Esophagus muscularis mucosa (tissue), 4 donors: ENCODE data around the gene DUS1L. TPM values are rescaled to one million over a fixed set of nuclear protein-coding genes. Genes with fewer than 3 reads are reported as not detected.

Experiments
- DNase-seq: peaks from one replicate; pipeline ENCODE4 v3.0.0-alpha.2; 2017; ENCODE audit errors: extremely low spot score
- H3K27ac ChIP-seq, 4 donors: fragments of 200-600 bp; sonication (generic); replicated peaks in 1 of 4; 1 replicate in 3 of 4; 2 replicates in 1 of 4; pipeline ENCODE4 v1.5.1; 2016 to 2019; ENCODE audit warnings: mild to moderate bottlenecking in 1 of 4
- H3K27me3 ChIP-seq, 4 donors: fragments of 200-600 bp; sonication (generic); one replicate each; pipeline versions ENCODE4 v1.5.1 to v1.6.0; 2016 to 2019
- H3K36me3 ChIP-seq, 4 donors: fragments of 200-600 bp; sonication (generic); one replicate each; pipeline ENCODE4 v1.5.1; 2016 to 2019
- H3K4me1 ChIP-seq, 4 donors: fragments of 200-600 bp; sonication (generic); one replicate each; pipeline ENCODE4 v1.5.1; 2016 to 2019
- H3K4me3 ChIP-seq, 4 donors: fragments of 200-600 bp; sonication (generic); 1 replicate in 2 of 4; 2 replicates in 2 of 4; pipeline ENCODE4 v1.5.1; 2016 to 2019; ENCODE audit warnings: mild to moderate bottlenecking in 4 of 4, moderate library complexity in 1 of 4
- H3K9me3 ChIP-seq, 4 donors: fragments of 200-600 bp; sonication (generic); 1 replicate in 3 of 4; 2 replicates in 1 of 4; pipeline ENCODE4 v1.5.1; 2016 to 2019
- EP300 ChIP-seq: sonication (generic); formaldehyde crosslinking; IDR thresholded peaks from one replicate; pipeline ENCODE4 v1.6.1; 2017; ENCODE audit warnings: antibody characterized with exemption
- POLR2A ChIP-seq: fragments of 450-650 bp; IDR thresholded peaks from one replicate; pipeline ENCODE4 v1.6.1; 2017; ENCODE audit warnings: antibody characterized with exemption, moderate library complexity, mild to moderate bottlenecking, low read depth
- POLR2AphosphoS5 ChIP-seq, 2 donors: sonication (generic); formaldehyde crosslinking; IDR thresholded peaks; one replicate each; pipeline ENCODE4 v1.6.1; 2017; ENCODE audit warnings: antibody characterized with exemption in 2 of 2
- WGBS: methylation state at CpG from one replicate; pipeline ENCODE4 v1.1.5; 2018; 5-methylcytosine and 5-hydroxymethylcytosine counted together
- intact Hi-C: fragments of 100-400 bp; cut with DNase I; formaldehyde crosslinking; loops from one replicate; pipeline ENCODE4 v1.15.1; 2023
- total RNA-seq, 4 donors: library from RNA; depleted of rRNA; stranded (reverse); fragments of >200 nt; gene quantifications; one replicate each; pipeline versions ENCODE4 v1.1.0 to v1.2.1, GENCODE V29; 2016
- TF ChIP-seq, protein P1 (sequence below), 3 experiments: fragments of 200-600 bp in 2 of 3; fragments of 450-650 bp in 1 of 3; sonication (generic) in 2 of 3; IDR thresholded peaks; one replicate each; pipeline ENCODE4 v1.5.1; 2017 to 2019; ENCODE audit warnings: antibody characterized with exemption in 3 of 3, mild to moderate bottlenecking in 2 of 3, moderate library complexity in 1 of 3

Gene DUS1L
- total RNA-seq, 4 donors from 2014 or later = 42.2 to 77.1 (median 52.6) TPM

GRCh38 chr17:82037889-82038195, 27.8 kb downstream of the DUS1L start:
- intact Hi-C loops = no loop called here
- WGBS = 9% methylated on average over 10 of the region's 10 CpGs
- Histone ChIP-seq H3K36me3 (peaks cover 0 to 11% (median 3%) of the 10 kb centered on the region in 4 donors), H3K4me3 (peak overlapping the region; percentile 65 to 83 (median 66)), H3K27me3 (peaks cover 0 to 2% (median 0%) of the 10 kb centered on the region in 4 donors), H3K9me3 (no peaks in the 10 kb centered on the region), H3K27ac (peak overlapping the region; percentile 92 to 98 (median 96)), H3K4me1 (peaks cover 18 to 25% (median 22%) of the 10 kb centered on the region in 4 donors)
- DNase-seq = no peak
- TF ChIP-seq, protein P1, sequence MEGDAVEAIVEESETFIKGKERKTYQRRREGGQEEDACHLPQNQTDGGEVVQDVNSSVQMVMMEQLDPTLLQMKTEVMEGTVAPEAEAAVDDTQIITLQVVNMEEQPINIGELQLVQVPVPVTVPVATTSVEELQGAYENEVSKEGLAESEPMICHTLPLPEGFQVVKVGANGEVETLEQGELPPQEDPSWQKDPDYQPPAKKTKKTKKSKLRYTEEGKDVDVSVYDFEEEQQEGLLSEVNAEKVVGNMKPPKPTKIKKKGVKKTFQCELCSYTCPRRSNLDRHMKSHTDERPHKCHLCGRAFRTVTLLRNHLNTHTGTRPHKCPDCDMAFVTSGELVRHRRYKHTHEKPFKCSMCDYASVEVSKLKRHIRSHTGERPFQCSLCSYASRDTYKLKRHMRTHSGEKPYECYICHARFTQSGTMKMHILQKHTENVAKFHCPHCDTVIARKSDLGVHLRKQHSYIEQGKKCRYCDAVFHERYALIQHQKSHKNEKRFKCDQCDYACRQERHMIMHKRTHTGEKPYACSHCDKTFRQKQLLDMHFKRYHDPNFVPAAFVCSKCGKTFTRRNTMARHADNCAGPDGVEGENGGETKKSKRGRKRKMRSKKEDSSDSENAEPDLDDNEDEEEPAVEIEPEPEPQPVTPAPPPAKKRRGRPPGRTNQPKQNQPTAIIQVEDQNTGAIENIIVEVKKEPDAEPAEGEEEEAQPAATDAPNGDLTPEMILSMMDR (IDR thresholded peaks at IDR 0.05) = no peak
- TF ChIP-seq EP300 (no peak), POLR2AphosphoS5 (IDR thresholded peaks at IDR 0.05) (no peak), POLR2A (no peak)

- Histone ChIP-seq H3K4me3 (peak within 1 kb of the TSS; percentile 65 to 83 (median 66)), H3K4me1 (peaks cover 18 to 27% (median 24%) of the 10 kb centered on the region in 4 donors), H3K27me3 (peaks cover 0 to 8% (median 2%) of the 10 kb centered on the region in 4 donors), H3K9me3 (no peaks in the 10 kb centered on the region), H3K27ac (peak within 1 kb of the TSS; percentile 92 to 98 (median 96)), H3K36me3 (peaks cover 0 to 11% (median 3%) of the 10 kb centered on the region in 4 donors)
- TF ChIP-seq, protein P1 (IDR thresholded peaks at IDR 0.05) = peak; percentile 60 to 84 (median 64)
- peak; percentile 94 to 98 for TF ChIP-seq POLR2AphosphoS5 (IDR thresholded peaks at IDR 0.05)
- no peak for TF ChIP-seq EP300
- peak; percentile 82 for TF ChIP-seq POLR2A
- WGBS = 0% methylated on average over 15 of the region's 92 CpGs
- intact Hi-C loops = no loop called here
- peak; percentile 99 for DNase-seq
Observed at GRCh38 chr17:82037092-82037888, 28.3 kb downstream of the DUS1L start, which contains the start of gene DCXR. TSS of gene DCXR (minus strand) at chr17:82037697. CDS start at chr17:82037682, 15 bp downstream.

DNA sequence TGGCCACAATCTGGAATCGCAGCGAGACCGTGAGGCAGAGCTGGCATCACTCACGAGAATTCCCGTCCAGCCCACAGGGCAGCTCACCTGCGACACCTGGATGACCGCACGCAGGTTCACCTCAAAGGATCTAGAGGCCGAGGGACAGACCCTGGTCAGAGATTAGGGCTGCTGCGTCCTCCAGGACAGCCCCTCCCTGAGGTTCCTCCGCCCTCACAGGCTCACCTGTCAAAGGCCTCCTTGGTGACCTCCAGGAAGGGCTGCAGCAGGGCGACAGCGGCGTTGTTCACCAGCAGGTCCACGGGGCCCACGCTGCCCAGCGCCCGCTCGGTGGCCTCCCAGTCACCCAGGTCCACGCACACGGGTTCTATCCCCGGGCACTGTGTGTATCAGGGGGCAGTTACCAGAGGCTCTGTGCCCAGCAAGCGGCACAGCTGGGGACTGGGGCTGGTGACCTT, 28.9 kb downstream of the DUS1L start:
- TF ChIP-seq, protein P1 (IDR thresholded peaks at IDR 0.05) = no peak
- TF ChIP-seq POLR2AphosphoS5 (IDR thresholded peaks at IDR 0.05) (no peak), POLR2A (no peak), EP300 (no peak)
- intact Hi-C loops = no loop called here
- Histone ChIP-seq H3K4me1 (peaks cover 22 to 33% (median 30%) of the 10 kb centered on the region in 4 donors), H3K36me3 (peaks cover 0 to 11% (median 3%) of the 10 kb centered on the region in 4 donors), H3K9me3 (no peaks in the 10 kb centered on the region), H3K27me3 (peaks cover 0 to 13% (median 6%) of the 10 kb centered on the region in 4 donors), H3K4me3 (peak overlapping the region; percentile 65 to 83 (median 66)), H3K27ac (peak overlapping the region; percentile 92 to 98 (median 96))
- WGBS = 51% methylated on average over 12 of the region's 23 CpGs
- DNase-seq = no peak

- no peak for TF ChIP-seq EP300
- TF ChIP-seq POLR2A = no peak
- no peak for TF ChIP-seq POLR2AphosphoS5 (IDR thresholded peaks at IDR 0.05)
- TF ChIP-seq, protein P1 (IDR thresholded peaks at IDR 0.05) = no peak
- H3K9me3 ChIP-seq = no peaks in the 10 kb centered on the region
- H3K4me1 ChIP-seq = peaks cover 24 to 37% (median 32%) of the 10 kb centered on the region in 4 donors
- DNase-seq = no peak
- WGBS = 88% methylated on average over 19 of the region's 20 CpGs
- intact Hi-C loops = no loop called here
- H3K27ac ChIP-seq = peak overlapping the region; percentile 92 to 98 (median 96)
- H3K27me3 ChIP-seq = peaks cover 0 to 13% (median 6%) of the 10 kb centered on the region in 4 donors
- peaks cover 0 to 11% (median 3%) of the 10 kb centered on the region in 4 donors for H3K36me3 ChIP-seq
- H3K4me3 ChIP-seq = peak overlapping the region; percentile 65 to 83 (median 66)
Observed at GRCh38 chr17:82035956-82036633, 29.5 kb downstream of the DUS1L start.
